NOMO-1 treated with DMSO at 0.1 percent for 48 hours (cell line): Measurements from ENCODE around the gene INSIG1.

ENCODE experiments used
- DNase-seq: peaks from one replicate; lab custom pipeline; 2025; ENCODE audit not compliant: unreplicated experiment; lab: John Stamatoyannopoulos, UW

INSIG1 gene

DNA sequence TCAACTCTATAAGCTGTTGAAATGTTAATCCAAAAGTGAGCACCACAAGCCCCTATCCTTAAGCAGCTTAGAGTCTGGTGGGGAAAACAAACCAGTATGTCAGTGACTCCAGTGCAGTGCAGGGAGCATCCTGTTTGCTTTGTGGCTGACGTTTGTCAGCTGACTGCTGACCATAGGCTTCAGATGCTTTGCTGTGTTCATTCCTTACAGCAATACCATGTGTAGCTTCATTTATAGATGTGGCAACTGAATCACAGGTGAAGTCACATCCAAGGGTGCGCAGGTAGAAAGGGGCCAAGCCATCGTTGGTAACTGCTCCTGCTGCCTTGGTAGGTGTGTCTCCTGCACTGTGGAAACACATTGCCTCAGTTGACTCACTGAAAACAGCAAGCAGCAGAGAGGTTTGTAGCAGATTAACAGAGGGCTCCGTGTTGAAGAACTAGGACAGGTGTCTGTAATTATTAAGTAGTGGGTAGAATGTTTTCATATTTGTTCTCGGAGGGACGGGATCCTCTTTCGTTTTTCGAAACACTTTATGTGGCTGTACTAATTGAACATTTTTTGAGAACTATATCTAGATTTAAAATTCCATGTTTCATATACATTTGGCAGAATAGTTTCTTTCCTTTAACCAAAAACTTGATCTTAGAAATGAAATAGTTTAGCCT, 2.0 kb downstream of the INSIG1 start:
- DNase-seq, result no peak

DNA sequence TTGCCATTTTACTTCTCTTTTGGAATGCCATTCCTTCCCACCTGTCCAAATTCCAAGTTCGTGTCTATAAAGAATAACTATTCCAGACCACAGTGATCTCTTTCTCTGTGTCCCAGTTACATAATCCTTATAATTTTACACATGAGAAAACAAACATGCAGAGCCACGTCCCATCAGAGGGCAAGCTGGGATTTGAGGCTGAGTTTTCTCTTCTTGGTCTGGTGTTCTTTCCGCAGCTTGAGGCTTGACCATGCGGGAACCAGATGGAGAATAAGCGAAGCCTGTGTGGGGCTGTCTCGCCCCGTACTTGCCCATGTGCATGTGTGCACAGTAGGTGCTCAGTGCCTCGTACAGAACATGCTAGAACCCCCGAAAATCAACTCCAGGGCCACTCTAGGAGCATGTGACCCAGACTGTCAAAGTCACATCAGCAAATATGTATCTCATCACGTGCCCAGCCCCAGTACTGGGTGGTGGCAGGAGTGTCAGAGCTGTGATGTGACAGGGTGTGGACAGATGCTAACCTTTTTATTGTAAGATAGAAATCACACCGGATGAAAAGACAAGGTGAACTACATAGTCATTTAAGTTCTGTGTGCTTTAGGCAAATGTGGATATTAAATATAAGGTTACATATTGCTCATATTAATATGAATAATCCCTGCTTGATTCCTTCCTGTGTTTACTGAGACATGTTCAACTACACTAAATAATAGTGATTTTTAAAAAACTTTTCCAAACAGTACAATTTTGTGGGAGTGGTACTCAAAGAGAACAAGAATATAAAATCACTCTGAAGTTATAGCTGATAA, 3.2 kb downstream of the INSIG1 start:
- DNase-seq, result no peak

DNA sequence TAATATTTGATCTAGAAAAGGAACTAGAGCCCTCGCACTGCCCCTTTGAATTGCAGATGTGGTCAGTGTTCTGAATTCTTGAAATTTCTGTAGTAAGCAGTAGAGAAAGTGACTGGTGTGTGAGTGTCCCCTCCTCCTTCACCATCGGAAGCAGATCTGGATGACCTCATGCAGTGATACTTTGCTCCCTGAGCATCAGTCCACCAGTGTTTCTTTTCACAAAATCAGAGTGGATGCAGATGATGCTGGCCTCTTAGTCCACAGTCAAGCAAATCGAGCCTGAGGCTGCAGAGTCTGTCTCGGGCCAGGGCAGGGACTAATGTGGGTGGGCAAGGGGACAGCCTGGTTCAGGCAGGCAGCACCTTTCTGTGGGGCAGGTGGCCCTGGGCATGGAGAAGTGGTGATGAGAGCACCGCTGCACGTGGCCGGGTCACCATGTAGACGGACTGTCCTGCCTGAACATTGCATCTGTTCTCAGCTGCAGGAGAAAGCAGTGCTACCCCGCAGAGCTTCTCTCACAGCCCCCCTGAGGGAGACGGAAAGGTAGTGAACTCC, 5.4 kb downstream of the INSIG1 start:
- no peak for DNase-seq

DNA sequence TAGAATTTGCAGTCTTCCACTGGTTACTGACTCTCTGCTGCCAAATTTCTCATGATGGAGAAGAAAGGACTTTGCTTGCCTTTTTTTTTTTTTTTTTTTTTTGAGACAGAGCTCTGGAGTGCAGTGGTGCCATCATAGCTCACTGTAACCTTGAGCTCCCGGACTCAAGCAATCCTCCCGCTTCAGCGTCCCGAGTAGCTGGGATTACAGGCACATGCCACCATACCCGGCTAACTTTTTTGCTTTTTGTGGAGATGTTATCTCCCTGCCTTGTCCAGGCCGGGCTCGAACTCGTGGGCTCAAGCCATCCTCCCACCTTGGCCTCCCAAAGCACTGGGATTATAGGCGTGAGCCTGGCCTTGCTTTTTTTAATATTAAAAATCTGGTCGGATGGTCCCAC, 6.2 kb downstream of the INSIG1 start:
- no peak for DNase-seq

DNA sequence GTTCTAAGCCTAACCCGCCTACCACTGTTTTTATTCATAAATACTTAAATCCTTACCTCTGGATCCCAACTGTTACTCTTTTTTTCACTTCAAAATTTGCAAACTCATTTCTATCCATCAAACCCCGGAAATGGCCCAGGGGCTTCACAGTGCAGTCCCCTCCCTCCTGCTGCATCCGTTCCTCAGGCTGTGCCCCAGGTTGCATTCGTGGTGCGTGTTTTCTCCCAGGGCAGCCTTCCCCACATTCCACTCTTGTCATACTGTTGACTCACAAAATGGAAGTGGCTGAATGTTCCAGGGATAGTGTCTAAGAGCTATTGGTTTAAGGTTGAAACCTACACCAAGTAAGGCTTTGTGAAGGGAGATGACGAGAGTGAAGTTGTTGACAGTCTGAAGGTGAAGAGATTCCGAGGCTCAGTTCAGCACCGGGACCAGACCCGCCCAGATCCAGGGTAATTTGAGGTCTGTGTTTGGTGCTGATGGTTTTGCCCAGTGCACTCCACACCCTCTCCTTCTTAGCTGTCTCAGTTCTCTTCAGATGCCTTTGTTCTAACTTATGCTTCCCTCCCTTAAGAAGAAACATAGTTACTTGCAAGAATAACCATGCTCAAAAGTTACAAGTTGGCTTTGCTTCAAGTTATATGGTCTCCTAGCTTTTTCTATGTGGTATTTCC, 7.7 kb downstream of the INSIG1 start:
- DNase-seq, result no peak

DNA sequence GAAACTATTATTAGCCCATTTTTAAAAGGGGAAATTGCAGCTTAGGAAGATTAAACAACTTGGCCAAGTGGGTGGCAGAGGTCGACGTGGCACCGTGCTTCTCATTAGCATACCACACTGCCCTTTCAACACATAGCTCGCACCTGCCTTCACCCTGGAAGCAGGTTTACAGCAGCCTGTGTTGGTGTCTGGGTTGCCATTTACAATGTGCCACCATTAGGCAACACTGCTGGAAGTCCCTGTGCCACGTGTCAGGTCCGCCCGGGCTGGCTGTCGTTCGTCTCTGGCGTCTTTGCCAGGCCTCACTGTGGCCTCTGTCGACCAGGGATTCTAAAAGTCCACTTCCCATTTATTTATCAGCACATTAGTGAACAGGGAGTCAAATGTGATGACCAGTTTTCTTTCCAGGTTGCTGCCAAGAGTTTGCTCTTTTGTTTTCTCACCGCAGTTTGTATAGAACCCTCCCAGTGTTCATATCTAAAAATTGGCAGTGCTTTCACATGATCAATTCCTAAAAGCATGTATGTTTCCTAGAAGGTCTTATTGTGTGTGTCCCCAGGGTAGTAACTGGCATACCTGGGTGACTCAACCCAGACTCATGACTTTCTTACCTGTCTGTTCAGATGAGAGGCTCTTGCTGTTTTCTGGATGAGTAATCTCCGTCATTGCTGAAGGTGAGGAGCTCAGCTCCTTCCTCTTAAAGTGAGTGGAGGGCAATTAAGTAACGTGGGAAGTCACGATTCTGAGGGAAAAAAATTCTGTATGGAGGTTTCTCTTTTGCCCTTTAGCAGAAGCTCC, 9.2 kb downstream of the INSIG1 start:
- DNase-seq, result no peak

DNA sequence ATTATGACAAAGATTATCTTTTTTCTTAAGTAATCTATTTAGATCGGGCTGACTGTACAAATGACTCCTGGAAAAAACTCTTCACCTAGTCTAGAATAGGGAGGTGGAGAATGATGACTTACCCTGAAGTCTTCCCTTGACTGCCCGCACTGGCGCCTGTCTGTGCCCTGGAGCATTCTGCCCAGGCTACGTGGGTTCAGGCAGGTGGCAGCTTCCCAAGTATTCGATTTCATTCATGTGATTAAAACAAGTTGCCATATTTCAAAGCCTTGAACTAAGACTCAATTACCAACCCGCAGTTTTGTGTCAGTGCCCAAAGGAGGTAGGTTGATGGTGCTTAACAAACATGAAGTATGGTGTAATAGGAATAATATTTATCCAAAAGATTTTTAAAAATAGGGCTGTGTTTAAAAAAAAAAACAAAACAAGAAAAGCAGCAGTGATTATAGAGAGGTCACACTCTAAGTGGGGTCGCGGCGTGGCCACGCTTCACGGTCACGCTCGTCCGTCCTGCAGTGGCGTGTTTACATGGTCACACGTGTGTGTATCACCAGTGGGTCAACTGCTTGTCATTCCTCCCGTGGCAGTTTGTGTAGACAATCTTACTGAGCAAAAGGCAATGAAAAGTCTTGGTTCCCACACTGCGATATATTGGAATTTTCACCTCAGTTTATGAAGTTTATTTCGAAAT, 10.8 kb downstream of the INSIG1 start:
- DNase-seq, result no peak

DNA sequence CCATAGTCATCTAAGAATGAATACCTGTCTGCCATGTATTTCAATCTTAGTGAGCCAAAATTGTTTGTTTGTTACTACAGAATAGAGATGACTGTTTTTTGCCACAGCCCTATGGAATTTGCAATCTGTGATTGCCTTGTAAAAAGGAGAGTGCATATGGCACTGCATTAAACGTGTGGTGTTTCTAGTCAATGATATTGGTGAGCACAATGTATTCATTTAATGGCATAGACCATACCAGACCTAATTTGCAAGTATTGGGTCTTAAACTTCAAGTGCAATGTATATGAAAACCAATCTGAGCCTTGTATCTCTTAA, 11.3 kb downstream of the INSIG1 start:
- DNase-seq, result no peak

DNA sequence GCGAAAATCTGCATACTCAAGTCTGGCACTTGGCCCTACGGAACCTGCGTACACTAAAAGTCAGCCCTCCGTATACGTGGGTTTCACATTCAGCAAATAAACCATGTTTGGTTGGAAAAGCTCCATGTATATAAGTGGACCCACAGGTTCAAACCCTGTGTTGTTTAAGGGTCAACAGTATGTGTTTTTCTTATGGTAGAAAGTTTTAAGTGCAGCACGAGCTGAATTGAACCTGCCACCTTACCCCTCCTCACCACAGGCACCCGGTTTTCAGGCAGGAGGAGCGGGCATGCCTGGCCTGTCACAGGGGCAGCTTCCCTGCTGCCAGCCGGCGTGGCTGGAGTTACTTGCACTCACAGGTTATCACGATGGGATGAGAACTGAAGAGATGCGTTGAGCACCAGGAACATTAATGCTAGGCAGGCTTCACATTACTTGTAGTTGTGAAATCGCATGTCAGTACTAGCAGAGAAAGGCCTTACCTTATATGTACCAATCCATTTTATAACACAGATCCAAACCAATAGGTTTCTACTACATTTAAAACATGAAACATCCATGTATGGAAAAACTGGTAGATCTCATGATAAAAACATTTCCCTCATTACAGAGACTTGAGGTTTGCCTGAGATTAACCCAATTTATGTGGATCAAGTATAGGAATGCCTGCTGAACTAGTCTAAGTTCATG, 12.9 kb downstream of the INSIG1 start:
- DNase-seq, result no peak

DNA sequence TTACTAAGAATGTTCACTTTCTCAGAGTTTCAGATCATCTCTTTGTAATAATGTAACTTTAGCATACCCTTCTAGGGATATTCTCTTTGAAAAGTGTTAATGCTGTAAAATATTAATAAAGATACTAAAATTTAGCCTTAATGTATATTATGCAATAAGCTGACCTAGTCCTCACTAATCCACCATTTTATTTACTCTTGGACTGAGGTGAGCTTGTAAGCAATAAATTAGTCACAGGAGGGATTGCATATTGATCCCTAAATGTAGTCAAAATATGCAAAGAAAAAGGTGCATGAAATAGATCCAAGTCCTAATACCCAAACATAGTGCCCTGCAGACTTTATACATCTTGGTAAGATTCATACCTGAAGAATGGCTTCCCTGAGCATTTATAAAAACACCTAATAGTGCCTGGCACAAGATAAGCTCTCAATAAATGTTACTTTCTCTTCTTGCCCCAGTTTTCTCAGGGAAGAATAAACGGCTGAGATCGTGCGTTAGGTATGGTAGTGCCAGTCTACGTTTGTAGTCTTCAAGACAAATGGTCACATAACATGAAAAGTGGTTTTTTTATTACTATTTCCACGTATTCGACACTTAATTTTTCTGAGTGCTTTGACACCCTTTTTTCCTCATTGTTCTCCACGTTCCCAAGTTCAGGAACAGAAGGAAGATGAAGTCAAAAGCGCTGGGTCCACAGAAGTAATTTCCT, 14.3 kb downstream of the INSIG1 start:
- DNase-seq, result no peak

DNA sequence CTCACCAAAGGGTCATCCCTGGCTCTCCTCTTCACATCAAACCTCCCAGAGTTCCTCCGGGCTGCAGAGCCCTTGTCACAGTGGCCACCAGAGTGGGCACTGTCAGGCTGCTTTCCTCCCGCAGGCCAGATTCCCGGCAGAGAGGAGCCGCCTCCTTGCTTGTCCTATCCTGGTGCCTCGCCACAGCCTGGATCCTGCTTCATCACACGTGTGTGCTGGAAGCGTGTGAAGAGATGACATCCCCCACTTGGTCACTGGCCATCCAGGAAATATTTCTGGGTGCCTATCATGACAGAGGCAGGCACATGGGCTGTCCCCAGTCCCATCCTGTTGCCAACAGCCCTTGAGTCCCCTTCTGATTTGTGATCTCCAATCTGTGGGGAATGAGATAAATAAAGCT, 15.0 kb downstream of the INSIG1 start:
- DNase-seq, result no peak

DNA sequence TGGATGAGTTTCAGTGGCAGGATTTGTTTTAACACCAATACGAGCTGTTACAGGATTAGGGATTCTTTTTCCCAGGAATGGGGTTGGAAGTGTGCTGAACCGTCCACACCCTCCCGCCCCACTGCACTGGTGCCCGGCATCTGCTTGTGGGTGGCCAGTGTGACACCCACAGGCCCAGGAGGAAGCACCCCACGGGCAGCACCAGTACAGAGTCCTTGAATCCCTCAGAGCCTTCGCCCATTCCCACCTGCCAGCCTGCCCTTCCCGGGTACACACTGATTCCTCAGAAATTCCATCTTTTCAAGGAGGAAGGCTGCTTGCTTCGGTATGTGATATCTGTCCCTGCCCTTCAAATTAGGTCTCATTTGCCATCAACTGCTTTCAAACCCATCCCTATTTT, 15.4 kb downstream of the INSIG1 start:
- no peak for DNase-seq

DNA sequence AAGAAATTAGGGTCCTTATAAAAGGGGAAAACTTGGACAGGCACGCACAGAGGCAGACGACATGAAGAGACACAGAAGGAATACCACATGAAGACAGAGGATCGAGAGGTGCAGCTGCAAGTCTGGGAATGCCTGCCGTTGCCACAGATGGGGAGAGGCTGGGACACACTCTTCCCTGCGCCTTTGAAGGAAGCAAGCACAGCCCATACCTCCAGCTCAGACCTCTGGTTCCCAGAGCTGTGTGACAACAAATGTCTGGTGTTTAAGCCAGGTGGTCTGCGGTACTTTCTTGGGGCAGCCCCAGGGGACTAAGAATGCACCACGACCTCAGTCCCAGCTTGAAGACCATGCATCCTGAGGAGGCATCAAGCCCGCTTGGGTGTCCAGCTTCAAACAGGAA, 18.3 kb downstream of the INSIG1 start:
- DNase-seq, result no peak

DNA sequence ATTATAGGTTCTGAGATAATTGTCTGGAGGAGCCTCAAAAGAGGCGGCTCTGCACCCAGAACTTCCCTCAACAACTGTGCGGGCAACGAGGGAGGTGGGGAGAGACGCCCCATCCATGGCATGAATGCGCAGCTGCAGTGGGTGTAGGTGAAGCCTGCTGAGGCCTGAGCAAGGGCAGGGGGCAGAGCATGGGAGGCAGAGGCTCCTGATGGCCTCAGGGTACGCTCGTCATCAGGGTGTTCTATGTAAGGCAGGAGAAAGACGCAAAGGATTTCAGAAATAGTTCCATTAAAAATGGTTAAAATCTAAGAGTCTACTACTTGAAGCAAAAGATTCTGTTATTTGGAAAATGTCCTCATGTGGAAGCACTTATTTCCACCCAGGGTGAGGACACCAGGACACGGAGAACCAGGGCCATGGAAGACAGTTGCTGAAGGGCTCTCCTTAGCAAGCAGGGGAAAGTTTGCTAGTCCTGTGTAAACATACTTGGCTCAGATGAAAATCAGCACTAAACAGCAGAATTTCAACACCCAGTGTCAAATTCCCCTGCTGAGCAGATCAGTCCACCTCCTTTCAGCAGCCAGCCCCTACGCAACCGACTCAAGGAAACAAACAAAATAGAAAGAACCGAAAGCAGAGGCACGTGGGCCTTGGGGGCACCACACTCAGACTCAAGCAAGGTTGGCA, 18.9 kb downstream of the INSIG1 start:
- DNase-seq, result no peak

DNA sequence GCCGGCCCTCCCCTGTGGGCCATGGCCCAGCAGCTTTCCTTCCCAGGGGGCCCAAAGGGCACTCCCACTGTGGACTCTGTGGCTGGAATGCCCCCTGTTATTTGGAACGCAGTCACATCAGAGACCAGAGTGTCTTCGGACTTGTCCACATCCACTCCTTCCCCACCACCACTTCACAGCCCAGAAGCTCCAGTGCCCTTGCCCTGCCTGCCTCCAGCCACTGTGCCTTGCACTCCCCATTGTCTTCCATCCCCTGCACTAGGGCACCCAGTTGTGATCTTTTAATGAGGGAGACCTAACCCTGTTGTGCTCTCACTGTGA, 19.4 kb downstream of the INSIG1 start:
- no peak for DNase-seq

DNA sequence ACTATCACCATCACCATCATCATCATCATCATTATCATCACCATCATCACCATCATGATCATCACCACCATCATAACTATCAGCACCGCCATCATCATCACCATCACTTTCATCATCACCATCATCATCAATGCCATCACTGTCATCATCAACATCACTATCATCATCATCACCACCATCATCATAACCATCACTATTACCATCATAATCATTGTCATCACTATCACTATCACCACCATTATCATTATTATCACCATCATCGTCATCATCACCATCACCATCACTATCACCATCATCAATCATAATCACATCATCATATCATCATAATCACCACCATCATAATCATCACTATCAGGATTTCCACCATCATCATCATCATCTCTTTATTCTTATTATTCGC, 20.6 kb downstream of the INSIG1 start:
- no peak for DNase-seq

DNA sequence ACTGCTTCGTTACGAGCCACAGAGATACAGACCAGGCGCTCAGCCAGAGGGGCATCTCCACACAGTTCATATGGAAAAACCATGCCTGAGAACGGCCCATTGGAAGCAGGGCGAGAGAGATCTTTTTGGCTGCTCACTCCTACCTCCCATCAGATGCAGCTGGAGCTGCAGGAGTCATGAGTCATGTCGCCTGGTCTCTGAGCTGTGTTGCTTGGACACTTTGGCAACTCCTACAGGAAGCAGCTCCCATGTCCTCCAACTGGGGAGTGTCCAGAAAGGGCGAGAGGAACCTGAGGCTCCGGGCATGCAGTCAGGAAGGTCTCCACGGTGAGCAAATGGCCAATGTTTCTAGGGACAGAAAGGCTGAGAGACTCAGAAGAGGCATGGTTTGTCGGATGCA, 24.9 kb downstream of the INSIG1 start:
- no peak for DNase-seq

DNA sequence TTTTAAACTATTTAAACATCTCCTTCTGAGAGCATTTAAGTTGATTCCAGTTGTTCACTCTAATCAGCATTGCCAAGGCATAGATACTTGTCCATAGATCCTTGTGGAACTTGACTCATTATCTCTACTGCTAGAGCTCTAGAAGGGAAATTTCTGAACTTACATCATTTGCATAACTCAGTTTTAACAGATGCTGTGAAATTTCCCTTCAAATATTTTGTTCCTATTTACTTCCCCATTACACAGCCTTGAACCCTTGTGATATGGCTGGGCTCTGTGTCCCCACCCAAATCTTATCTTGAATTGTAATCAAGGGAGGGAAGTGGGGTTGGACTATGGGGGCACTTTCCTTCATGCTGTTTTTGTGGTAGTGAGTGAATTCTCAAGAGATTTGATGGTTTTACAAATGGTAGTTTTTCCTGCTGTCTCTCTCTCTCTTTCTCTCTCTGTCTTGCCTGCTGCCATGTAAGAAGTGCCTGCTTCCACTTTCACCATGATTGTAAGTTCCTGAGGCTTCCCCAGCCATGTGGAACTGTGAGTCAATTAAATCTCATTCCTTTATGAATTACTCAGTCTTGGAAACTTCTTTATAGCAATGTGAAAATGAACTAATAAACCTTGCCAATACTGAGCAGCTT, 25.4 kb downstream of the INSIG1 start:
- DNase-seq, result no peak
